ENCODE measurements around the gene ATRN.

Gene ATRN

DNA sequence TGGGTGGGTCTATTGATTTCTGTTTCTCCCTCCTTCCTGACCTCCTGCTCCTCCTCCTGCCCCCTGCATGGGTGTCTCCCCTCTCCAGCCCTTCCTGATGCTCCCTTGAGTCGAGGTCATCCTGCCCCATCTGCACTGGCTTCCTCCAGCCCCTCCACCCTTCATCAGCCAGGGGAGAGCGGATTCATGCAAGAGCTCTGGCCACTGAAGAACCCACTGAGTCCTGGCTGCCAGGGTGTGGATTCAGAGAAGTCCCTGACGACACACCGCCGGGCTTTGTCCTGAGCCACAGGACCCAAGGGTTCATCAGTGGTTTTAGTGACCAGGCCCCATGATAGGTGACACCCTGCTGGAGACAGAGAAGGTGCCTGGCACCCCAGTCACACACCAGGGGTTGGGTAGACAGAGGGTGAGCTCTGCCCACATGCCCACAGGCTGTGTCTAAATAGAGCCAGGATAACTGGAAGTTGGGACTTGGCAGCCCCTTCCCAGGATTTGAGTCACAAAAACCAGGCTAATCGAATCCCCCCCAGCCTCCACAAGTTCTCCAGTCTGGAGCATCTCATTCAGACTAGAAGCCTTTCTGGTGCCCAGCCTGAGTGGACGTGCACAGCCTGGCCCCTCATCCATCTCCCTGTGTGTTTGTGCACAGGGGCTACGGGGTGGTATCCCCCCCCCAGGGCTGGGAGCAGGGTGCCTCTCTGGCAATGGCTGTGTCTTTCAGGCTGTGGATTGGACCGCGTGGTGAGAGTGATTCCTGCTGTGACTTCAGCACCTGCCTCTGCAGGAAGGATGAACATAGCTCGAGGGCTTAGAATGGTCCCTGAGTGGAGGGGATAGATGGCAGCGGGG, 191.2 kb downstream of the ATRN start:
- Histone ChIP-seq H3K4me3 (ENCODE audit: low read depth, low read length) (no peak overlapping the region), H3K9me3 (ENCODE audit: control insufficient read depth, insufficient read depth, low read depth, low read length) (no peaks in the 10 kb centered on the region), H3K27ac (ENCODE audit: extremely low read depth, low read depth, low read length) (no peak overlapping the region), H3K4me1 (ENCODE audit: control insufficient read depth, insufficient read depth, low read length) (peaks cover 5% of the 10 kb centered on the region; the same call in 1 of the 2 replicates), H3K36me3 (ENCODE audit: control insufficient read depth in 2 of 2, insufficient read depth in 1 of 2, low read length in 2 of 2) (no peaks in the 10 kb centered on the region)
- ChIA-PET CTCF (interaction anchor here (0.6 to 1.0 kb wide), 2 partner anchors 9 to 31 kb away, joined by 3 read pairs; no protein-coding TSS in a partner anchor), POLR2A (no interaction called here)
- TF ChIP-seq ZNF629 (tag by site-specific recombination; IDR thresholded peaks at IDR 0.05) (no peak), ZNF394 (tag by site-specific recombination; IDR thresholded peaks at IDR 0.05; ENCODE audit: borderline replicate concordance) (no peak), ZSCAN23 (tag by site-specific recombination; IDR thresholded peaks at IDR 0.05) (no peak), GLIS2 (tag by site-specific recombination; IDR thresholded peaks at IDR 0.05) (0 out of 2 replicates have a peak, but pooled peaks have one; percentile 19)
- TF ChIP-seq, protein P1, sequence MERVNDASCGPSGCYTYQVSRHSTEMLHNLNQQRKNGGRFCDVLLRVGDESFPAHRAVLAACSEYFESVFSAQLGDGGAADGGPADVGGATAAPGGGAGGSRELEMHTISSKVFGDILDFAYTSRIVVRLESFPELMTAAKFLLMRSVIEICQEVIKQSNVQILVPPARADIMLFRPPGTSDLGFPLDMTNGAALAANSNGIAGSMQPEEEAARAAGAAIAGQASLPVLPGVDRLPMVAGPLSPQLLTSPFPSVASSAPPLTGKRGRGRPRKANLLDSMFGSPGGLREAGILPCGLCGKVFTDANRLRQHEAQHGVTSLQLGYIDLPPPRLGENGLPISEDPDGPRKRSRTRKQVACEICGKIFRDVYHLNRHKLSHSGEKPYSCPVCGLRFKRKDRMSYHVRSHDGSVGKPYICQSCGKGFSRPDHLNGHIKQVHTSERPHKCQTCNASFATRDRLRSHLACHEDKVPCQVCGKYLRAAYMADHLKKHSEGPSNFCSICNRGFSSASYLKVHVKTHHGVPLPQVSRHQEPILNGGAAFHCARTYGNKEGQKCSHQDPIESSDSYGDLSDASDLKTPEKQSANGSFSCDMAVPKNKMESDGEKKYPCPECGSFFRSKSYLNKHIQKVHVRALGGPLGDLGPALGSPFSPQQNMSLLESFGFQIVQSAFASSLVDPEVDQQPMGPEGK (tag by site-specific recombination; IDR thresholded peaks at IDR 0.05): no peak

DNA sequence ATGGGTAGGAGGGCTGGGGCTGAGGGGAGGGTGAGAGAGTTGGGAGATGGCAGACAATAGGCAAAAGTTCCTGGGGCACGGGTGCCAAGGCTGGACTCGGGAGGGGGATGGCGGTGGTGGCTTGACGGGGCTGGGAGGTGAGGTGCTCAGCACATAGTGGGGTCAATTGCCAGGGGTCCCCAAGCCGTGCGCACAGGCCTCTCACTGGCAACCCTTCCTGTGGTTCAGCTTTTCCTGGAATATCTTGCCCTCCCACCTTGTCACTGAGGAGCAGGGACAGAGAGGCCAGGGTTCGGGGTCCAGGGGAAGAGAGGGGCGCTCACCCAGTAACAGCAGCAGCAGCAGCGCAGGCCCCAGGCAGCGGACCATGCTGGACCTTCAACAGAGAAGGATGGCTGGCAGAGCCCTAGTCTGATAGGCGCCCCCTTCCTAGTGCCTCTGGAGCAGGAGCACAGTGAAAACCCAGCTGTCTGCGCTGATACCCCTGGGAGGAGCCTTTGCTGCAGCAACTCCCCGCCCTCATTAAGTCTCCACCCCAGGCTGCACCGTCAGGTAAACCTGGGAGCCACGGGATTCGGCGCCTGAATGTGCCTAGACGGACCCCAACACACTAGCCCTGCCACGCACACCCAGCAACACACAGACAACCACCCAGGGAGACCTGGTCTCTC, 192.3 kb downstream of the ATRN start, which contains the start of gene GFRA4:
Gene GFRA4, minus strand, starts transcription at position 369 of the 671 bp plus-strand sequence. Its CDS starts 0 bp downstream, at position 369.
- Histone ChIP-seq H3K36me3 (ENCODE audit: control insufficient read depth in 2 of 2, insufficient read depth in 1 of 2, low read length in 2 of 2) (no peaks in the 10 kb centered on the region), H3K4me1 (ENCODE audit: control insufficient read depth, insufficient read depth, low read length) (peaks cover 5% of the 10 kb centered on the region; the same call in 1 of the 2 replicates), H3K27ac (ENCODE audit: extremely low read depth, low read depth, low read length) (no peak within 1 kb of the TSS), H3K9me3 (ENCODE audit: control insufficient read depth, insufficient read depth, low read depth, low read length) (no peaks in the 10 kb centered on the region), H3K4me3 (ENCODE audit: low read depth, low read length) (no peak within 1 kb of the TSS)
- POLR2A ChIA-PET: no interaction called here
- CTCF ChIA-PET: interaction anchor here (0.7 kb wide), 1 partner anchor 9 kb away, joined by 3 read pairs; no protein-coding TSS in a partner anchor
- TF ChIP-seq ZNF335 (tag by site-specific recombination; conservative IDR thresholded peaks at IDR 0.05) (no peak), ZNF660 (tag by site-specific recombination; IDR thresholded peaks at IDR 0.05) (no peak), EGR2 (tag by site-specific recombination; IDR thresholded peaks at IDR 0.05; ENCODE audit: low read depth) (no peak), ZSCAN23 (tag by site-specific recombination; IDR thresholded peaks at IDR 0.05) (no peak), ZNF394 (tag by site-specific recombination; IDR thresholded peaks at IDR 0.05; ENCODE audit: borderline replicate concordance) (no peak), ZNF555 (tag by site-specific recombination; conservative IDR thresholded peaks at IDR 0.05) (no peak), ZBTB20 (tag by site-specific recombination; IDR thresholded peaks at IDR 0.05) (no peak), ZNF529 (tag by site-specific recombination; IDR thresholded peaks at IDR 0.05; ENCODE audit: insufficient replicate concordance) (no peak), ZNF211 (tag by site-specific recombination; IDR thresholded peaks at IDR 0.05; ENCODE audit: low read depth) (no peak), GLIS2 (tag by site-specific recombination; IDR thresholded peaks at IDR 0.05) (no peak), ZNF239 (tag by site-specific recombination; IDR thresholded peaks at IDR 0.05) (no peak), ZNF350 (tag by site-specific recombination; IDR thresholded peaks at IDR 0.05) (no peak), ZFP37 (tag by site-specific recombination; IDR thresholded peaks at IDR 0.05) (no peak), ZNF596 (tag by site-specific recombination; IDR thresholded peaks at IDR 0.05) (no peak)
- TF ChIP-seq, protein P2, sequence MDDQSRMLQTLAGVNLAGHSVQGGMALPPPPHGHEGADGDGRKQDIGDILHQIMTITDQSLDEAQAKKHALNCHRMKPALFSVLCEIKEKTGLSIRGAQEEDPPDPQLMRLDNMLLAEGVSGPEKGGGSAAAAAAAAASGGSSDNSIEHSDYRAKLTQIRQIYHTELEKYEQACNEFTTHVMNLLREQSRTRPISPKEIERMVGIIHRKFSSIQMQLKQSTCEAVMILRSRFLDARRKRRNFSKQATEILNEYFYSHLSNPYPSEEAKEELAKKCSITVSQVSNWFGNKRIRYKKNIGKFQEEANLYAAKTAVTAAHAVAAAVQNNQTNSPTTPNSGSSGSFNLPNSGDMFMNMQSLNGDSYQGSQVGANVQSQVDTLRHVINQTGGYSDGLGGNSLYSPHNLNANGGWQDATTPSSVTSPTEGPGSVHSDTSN (CRISPR knock-in tag; IDR thresholded peaks at IDR 0.05): no peak
- TF ChIP-seq, protein P3, sequence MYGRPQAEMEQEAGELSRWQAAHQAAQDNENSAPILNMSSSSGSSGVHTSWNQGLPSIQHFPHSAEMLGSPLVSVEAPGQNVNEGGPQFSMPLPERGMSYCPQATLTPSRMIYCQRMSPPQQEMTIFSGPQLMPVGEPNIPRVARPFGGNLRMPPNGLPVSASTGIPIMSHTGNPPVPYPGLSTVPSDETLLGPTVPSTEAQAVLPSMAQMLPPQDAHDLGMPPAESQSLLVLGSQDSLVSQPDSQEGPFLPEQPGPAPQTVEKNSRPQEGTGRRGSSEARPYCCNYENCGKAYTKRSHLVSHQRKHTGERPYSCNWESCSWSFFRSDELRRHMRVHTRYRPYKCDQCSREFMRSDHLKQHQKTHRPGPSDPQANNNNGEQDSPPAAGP (tag by site-specific recombination; IDR thresholded peaks at IDR 0.05): no peak
- TF ChIP-seq, protein P4, sequence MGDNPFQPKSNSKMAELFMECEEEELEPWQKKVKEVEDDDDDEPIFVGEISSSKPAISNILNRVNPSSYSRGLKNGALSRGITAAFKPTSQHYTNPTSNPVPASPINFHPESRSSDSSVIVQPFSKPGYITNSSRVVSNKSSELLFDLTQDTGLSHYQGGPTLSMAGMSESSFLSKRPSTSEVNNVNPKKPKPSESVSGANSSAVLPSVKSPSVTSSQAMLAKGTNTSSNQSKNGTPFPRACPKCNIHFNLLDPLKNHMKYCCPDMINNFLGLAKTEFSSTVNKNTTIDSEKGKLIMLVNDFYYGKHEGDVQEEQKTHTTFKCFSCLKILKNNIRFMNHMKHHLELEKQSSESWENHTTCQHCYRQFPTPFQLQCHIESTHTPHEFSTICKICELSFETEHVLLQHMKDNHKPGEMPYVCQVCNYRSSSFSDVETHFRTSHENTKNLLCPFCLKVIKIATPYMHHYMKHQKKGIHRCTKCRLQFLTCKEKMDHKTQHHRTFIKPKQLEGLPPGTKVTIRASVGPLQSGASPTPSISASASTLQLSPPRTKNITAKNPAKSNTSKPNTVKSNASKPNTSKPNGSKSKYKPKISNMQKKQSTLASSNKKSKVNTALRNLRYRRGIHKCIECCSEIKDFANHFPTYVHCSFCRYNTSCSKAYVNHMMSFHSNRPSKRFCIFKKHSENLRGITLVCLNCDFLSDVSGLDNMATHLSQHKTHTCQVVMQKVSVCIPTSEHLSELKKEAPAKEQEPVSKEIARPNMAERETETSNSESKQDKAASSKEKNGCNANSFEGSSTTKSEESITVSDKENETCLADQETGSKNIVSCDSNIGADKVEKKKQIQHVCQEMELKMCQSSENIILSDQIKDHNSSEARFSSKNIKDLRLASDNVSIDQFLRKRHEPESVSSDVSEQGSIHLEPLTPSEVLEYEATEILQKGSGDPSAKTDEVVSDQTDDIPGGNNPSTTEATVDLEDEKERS (tag by site-specific recombination; IDR thresholded peaks at IDR 0.05): no peak
